Measurements from ENCODE around the gene CNOT2.

CNOT2 gene

DNA sequence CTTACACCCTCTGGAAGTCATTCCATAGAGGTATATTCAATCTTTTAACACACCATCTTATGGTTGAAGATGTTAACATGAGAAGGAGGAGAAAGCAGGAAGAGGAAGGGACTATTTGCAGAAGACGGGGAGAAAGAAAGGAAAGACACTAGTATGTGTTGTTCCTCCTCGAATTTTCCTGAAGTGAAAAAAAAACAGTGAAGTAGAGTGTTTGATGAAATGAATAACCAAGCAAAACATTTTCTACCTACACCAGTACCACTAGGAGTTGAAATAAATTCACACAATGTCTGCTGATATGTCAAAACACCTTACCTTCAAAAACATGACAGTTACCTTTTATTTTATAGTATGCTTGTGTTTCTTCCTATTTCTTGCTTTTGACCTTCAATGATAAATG, 1.4 kb upstream of the CNOT2 start:
- H3K27ac ChIP-seq (ENCODE audit: low read depth, low read length), result peak overlapping the region; percentile 84; the same call in 1 of the 2 replicates
- H2AFZ ChIP-seq (ENCODE audit: low read depth, low read length, severe bottlenecking), result no peak overlapping the region
- H4K20me1 ChIP-seq (ENCODE audit: low read depth, low read length), result peaks cover 24% of the 10 kb centered on the region
- peak overlapping the region; percentile 69 for H3K4me3 ChIP-seq (ENCODE audit: insufficient read depth, low read length, poor library complexity, severe bottlenecking)
- H3K36me3 ChIP-seq (ENCODE audit: low read length), result peaks cover 10% of the 10 kb centered on the region; the same call in 1 of the 2 replicates
- no peaks in the 10 kb centered on the region for H3K9me3 ChIP-seq (ENCODE audit: insufficient read depth, low read length)
- peak overlapping the region; percentile 97 for H3K4me2 ChIP-seq (ENCODE audit: low read depth, low read length, poor library complexity, severe bottlenecking)
- H3K9ac ChIP-seq (ENCODE audit: low read length), result peak overlapping the region; percentile 84
- no peaks in the 10 kb centered on the region for H3K27me3 ChIP-seq (ENCODE audit: low read length)
- H3K9me2 ChIP-seq (replicated peaks; ENCODE audit: insufficient read depth, low read length), result no peaks in the 10 kb centered on the region
- peaks cover 64% of the 10 kb centered on the region for H3K79me2 ChIP-seq (ENCODE audit: insufficient read depth, low read length)
- TF ChIP-seq, protein P1, sequence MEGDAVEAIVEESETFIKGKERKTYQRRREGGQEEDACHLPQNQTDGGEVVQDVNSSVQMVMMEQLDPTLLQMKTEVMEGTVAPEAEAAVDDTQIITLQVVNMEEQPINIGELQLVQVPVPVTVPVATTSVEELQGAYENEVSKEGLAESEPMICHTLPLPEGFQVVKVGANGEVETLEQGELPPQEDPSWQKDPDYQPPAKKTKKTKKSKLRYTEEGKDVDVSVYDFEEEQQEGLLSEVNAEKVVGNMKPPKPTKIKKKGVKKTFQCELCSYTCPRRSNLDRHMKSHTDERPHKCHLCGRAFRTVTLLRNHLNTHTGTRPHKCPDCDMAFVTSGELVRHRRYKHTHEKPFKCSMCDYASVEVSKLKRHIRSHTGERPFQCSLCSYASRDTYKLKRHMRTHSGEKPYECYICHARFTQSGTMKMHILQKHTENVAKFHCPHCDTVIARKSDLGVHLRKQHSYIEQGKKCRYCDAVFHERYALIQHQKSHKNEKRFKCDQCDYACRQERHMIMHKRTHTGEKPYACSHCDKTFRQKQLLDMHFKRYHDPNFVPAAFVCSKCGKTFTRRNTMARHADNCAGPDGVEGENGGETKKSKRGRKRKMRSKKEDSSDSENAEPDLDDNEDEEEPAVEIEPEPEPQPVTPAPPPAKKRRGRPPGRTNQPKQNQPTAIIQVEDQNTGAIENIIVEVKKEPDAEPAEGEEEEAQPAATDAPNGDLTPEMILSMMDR (IDR thresholded peaks at IDR 0.05; ENCODE audit: insufficient read depth, low read length, poor library complexity, severe bottlenecking), result no peak
- no peak for TF ChIP-seq EZH2phosphoT487 (conservative IDR thresholded peaks at IDR 0.05; ENCODE audit: low read length)
- H3F3A ChIP-seq (ENCODE audit: insufficient read depth), result no peaks in the 10 kb centered on the region

DNA sequence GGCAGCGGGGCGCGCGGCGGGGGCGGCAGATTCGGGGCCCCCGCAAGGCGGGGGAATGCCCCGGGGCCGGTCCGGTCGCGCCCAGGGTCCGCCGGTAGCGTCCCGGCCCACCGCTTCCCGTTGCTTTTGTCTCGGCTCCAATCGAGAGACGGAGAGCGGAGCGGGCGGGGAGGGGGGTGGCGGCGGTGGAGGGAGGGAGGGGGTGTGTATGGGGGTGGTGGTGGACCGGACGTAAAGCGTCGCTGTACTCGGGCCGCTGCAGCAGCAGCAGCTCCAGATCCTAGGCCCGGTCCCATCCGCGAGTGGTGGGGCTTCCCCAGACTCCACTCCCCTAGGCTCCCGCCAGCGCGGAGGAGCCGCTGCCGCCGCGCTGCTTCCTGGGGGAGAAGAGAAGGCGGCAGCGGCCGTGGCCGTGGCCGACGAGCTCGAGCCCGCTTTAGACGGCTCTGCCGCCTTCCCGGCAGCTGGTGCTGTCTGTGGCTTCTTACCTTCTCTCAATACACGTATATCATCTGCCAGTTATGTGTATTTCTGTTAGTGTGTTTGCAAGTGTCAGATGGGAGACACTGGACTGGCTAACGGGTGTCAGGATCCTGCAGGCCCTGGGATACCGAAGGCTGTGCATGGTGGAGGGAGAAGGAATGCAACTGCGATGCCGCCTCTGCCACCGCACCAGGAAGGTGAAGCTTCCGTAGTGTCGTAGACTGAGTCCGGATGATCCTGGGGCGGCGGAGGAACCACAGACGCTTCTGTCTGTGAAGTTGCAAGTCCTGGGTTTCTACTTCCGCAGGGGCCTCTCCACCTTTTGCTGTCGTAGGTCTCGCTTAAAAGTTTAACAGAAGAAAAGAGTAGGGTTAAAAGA, 508 bp downstream of the CNOT2 start:
- peak overlapping the region; percentile 69 for H2AFZ ChIP-seq (ENCODE audit: low read depth, low read length, severe bottlenecking)
- H3F3A ChIP-seq (ENCODE audit: insufficient read depth), result no peaks in the 10 kb centered on the region
- H3K4me2 ChIP-seq (ENCODE audit: low read depth, low read length, poor library complexity, severe bottlenecking), result peak overlapping the region; percentile 98
- no peaks in the 10 kb centered on the region for H3K27me3 ChIP-seq (ENCODE audit: low read length)
- H3K36me3 ChIP-seq (ENCODE audit: low read length), result peaks cover 6% of the 10 kb centered on the region; the same call in 1 of the 2 replicates
- H3K79me2 ChIP-seq (ENCODE audit: insufficient read depth, low read length), result peaks cover 77% of the 10 kb centered on the region
- no peak for TF ChIP-seq EZH2phosphoT487 (conservative IDR thresholded peaks at IDR 0.05; ENCODE audit: low read length)
- TF ChIP-seq, protein P1 (IDR thresholded peaks at IDR 0.05; ENCODE audit: insufficient read depth, low read length, poor library complexity, severe bottlenecking), result no peak
- peak overlapping the region; percentile 84 for H3K9ac ChIP-seq (ENCODE audit: low read length)
- peak overlapping the region; percentile 69 for H3K4me3 ChIP-seq (ENCODE audit: insufficient read depth, low read length, poor library complexity, severe bottlenecking)
- H3K27ac ChIP-seq (ENCODE audit: low read depth, low read length), result peak overlapping the region; percentile 84
- H3K9me3 ChIP-seq (ENCODE audit: insufficient read depth, low read length), result no peaks in the 10 kb centered on the region
- H4K20me1 ChIP-seq (ENCODE audit: low read depth, low read length), result peaks cover 30% of the 10 kb centered on the region
- H3K9me2 ChIP-seq (replicated peaks; ENCODE audit: insufficient read depth, low read length), result no peaks in the 10 kb centered on the region

- Histone ChIP-seq H3F3A (ENCODE audit: insufficient read depth) (no peaks in the 10 kb centered on the region), H3K4me3 (ENCODE audit: insufficient read depth, low read length, poor library complexity, severe bottlenecking) (peak overlapping the region; percentile 69), H3K9ac (ENCODE audit: low read length) (peak overlapping the region; percentile 84), H3K4me2 (ENCODE audit: low read depth, low read length, poor library complexity, severe bottlenecking) (peak overlapping the region; percentile 98), H3K27me3 (ENCODE audit: low read length) (no peaks in the 10 kb centered on the region), H3K36me3 (ENCODE audit: low read length) (peaks cover 7% of the 10 kb centered on the region; the same call in 1 of the 2 replicates), H2AFZ (ENCODE audit: low read depth, low read length, severe bottlenecking) (no peak overlapping the region), H3K9me2 (replicated peaks; ENCODE audit: insufficient read depth, low read length) (no peaks in the 10 kb centered on the region), H3K9me3 (ENCODE audit: insufficient read depth, low read length) (no peaks in the 10 kb centered on the region), H3K27ac (ENCODE audit: low read depth, low read length) (peak overlapping the region; percentile 84), H4K20me1 (ENCODE audit: low read depth, low read length) (peaks cover 31% of the 10 kb centered on the region), H3K79me2 (ENCODE audit: insufficient read depth, low read length) (peaks cover 84% of the 10 kb centered on the region)
- no peak for TF ChIP-seq EZH2phosphoT487 (conservative IDR thresholded peaks at IDR 0.05; ENCODE audit: low read length)
- TF ChIP-seq, protein P1 (IDR thresholded peaks at IDR 0.05; ENCODE audit: insufficient read depth, low read length, poor library complexity, severe bottlenecking), result no peak
Observed at GRCh38 chr12:70244409-70244808, 1.2 kb downstream of the CNOT2 start.

Measured in SU-DHL-6 (cell line).